ACC112 (cell line): ENCODE measurements around the gene FRMD4B.

Experiments
- H2AFZ ChIP-seq: fragments of 200-600 bp; sonication (generic); one replicate; pipeline ENCODE4 v1.6.0; 2017; ENCODE audit warnings: antibody characterized with exemption, low read length; ENCODE audit not compliant: unreplicated experiment
- H3K27ac ChIP-seq: fragments of 200-600 bp; sonication (generic); 2 replicates; pipeline ENCODE4 v1.5.1; 2014; ENCODE audit warnings: low read depth, mild to moderate bottlenecking, antibody characterized with exemption, low read length, moderate library complexity
- H3K27me3 ChIP-seq: fragments of 200-600 bp; sonication (generic); 2 replicates; pipeline ENCODE4 v1.6.1; 2014; ENCODE audit warnings: mild to moderate bottlenecking, antibody characterized with exemption, low read length, moderate library complexity, mixed read lengths; ENCODE audit not compliant: insufficient read depth
- H3K36me3 ChIP-seq: fragments of 200-600 bp; sonication (generic); 2 replicates; pipeline ENCODE4 v1.6.1; 2016; ENCODE audit warnings: mild to moderate bottlenecking, antibody characterized with exemption, low read length, moderate library complexity, mixed read lengths; ENCODE audit not compliant: insufficient read depth
- H3K4me1 ChIP-seq: fragments of 200-600 bp; sonication (generic); one replicate; pipeline ENCODE4 v1.6.1; 2016; ENCODE audit warnings: low read length, mixed read lengths; ENCODE audit not compliant: insufficient read depth, unreplicated experiment, control insufficient read depth
- H3K4me3 ChIP-seq: fragments of 200-600 bp; sonication (generic); 2 replicates; pipeline ENCODE4 v1.5.1; 2014; ENCODE audit warnings: mild to moderate bottlenecking, low read depth, low read length
- H3K79me2 ChIP-seq: fragments of 200-600 bp; sonication (generic); one replicate; pipeline ENCODE4 v1.6.0; 2016; ENCODE audit warnings: low read length; ENCODE audit not compliant: control insufficient read depth, unreplicated experiment, insufficient read depth

The FRMD4B gene

GRCh38 chr3:69306239-69307185 is 79.4 kb downstream of the FRMD4B start:
- Histone ChIP-seq H3K36me3 (no peaks in the 10 kb centered on the region), H3K79me2 (no peaks in the 10 kb centered on the region), H3K4me3 (no peak overlapping the region), H2AFZ (peak overlapping the region; percentile 65), H3K27ac (no peak overlapping the region), H3K4me1 (peaks cover 5% of the 10 kb centered on the region), H3K27me3 (no peaks in the 10 kb centered on the region)

- no peak overlapping the region for H3K4me3 ChIP-seq
- H3K36me3 ChIP-seq: no peaks in the 10 kb centered on the region
- H3K27me3 ChIP-seq: no peaks in the 10 kb centered on the region
- H2AFZ ChIP-seq: no peak overlapping the region
- H3K79me2 ChIP-seq: no peaks in the 10 kb centered on the region
- H3K27ac ChIP-seq: no peak overlapping the region
- H3K4me1 ChIP-seq: peaks cover 5% of the 10 kb centered on the region
Measured at GRCh38 chr3:69305011-69305410, 80.9 kb downstream of the FRMD4B start.

- Histone ChIP-seq H3K36me3 (no peaks in the 10 kb centered on the region), H3K4me1 (peaks cover 5% of the 10 kb centered on the region), H3K79me2 (no peaks in the 10 kb centered on the region), H3K27ac (no peak overlapping the region), H2AFZ (no peak overlapping the region), H3K27me3 (no peaks in the 10 kb centered on the region), H3K4me3 (no peak overlapping the region)
Measured at GRCh38 chr3:69304396-69304795, 81.5 kb downstream of the FRMD4B start.

GRCh38 chr3:69300296-69300695 is 85.6 kb downstream of the FRMD4B start:
- Histone ChIP-seq H3K79me2 (no peaks in the 10 kb centered on the region), H3K4me1 (no peaks in the 10 kb centered on the region), H2AFZ (no peak overlapping the region), H3K27me3 (no peaks in the 10 kb centered on the region), H3K4me3 (no peak overlapping the region), H3K27ac (no peak overlapping the region), H3K36me3 (no peaks in the 10 kb centered on the region)

GRCh38 chr3:69299344-69299743 is 86.5 kb downstream of the FRMD4B start:
- no peak overlapping the region for H3K4me3 ChIP-seq
- no peaks in the 10 kb centered on the region for H3K27me3 ChIP-seq
- no peak overlapping the region for H3K27ac ChIP-seq
- no peaks in the 10 kb centered on the region for H3K79me2 ChIP-seq
- no peaks in the 10 kb centered on the region for H3K36me3 ChIP-seq
- peaks cover 4% of the 10 kb centered on the region for H3K4me1 ChIP-seq
- H2AFZ ChIP-seq: no peak overlapping the region

- Histone ChIP-seq H3K79me2 (no peaks in the 10 kb centered on the region), H2AFZ (no peak overlapping the region), H3K4me1 (peaks cover 10% of the 10 kb centered on the region), H3K27ac (no peak overlapping the region), H3K4me3 (no peak overlapping the region), H3K27me3 (no peaks in the 10 kb centered on the region), H3K36me3 (no peaks in the 10 kb centered on the region)
Measured at GRCh38 chr3:69297501-69297900, 88.4 kb downstream of the FRMD4B start.

- no peaks in the 10 kb centered on the region for H3K79me2 ChIP-seq
Measured at GRCh38 chr3:69296995-69297394, 88.9 kb downstream of the FRMD4B start.

GRCh38 chr3:69294014-69294766 is 91.7 kb downstream of the FRMD4B start:
- no peaks in the 10 kb centered on the region for H3K27me3 ChIP-seq
- H3K36me3 ChIP-seq: no peaks in the 10 kb centered on the region
- no peak overlapping the region for H2AFZ ChIP-seq
- H3K79me2 ChIP-seq: no peaks in the 10 kb centered on the region
- H3K4me1 ChIP-seq: peaks cover 10% of the 10 kb centered on the region
- H3K27ac ChIP-seq: peak overlapping the region; percentile 2; the same call in 1 of the 2 replicates
- no peak overlapping the region for H3K4me3 ChIP-seq

More at GRCh38 chr3:69296995-69297394, 88.9 kb downstream of the FRMD4B start:
- Histone ChIP-seq H2AFZ (no peak overlapping the region), H3K27ac (no peak overlapping the region), H3K27me3 (no peaks in the 10 kb centered on the region), H3K36me3 (no peaks in the 10 kb centered on the region), H3K4me3 (no peak overlapping the region), H3K4me1 (peaks cover 10% of the 10 kb centered on the region)

GRCh38 chr3:69292959-69293574 is 92.8 kb downstream of the FRMD4B start:
- no peak overlapping the region for H3K27ac ChIP-seq
- no peak overlapping the region for H2AFZ ChIP-seq
- no peaks in the 10 kb centered on the region for H3K27me3 ChIP-seq
- no peaks in the 10 kb centered on the region for H3K79me2 ChIP-seq
- peaks cover 10% of the 10 kb centered on the region for H3K4me1 ChIP-seq
- no peaks in the 10 kb centered on the region for H3K36me3 ChIP-seq
- H3K4me3 ChIP-seq: no peak overlapping the region

- Histone ChIP-seq H3K27me3 (no peaks in the 10 kb centered on the region), H3K4me1 (peaks cover 10% of the 10 kb centered on the region)
Measured at GRCh38 chr3:69292185-69292584, 93.7 kb downstream of the FRMD4B start.

More at GRCh38 chr3:69292185-69292584, 93.7 kb downstream of the FRMD4B start:
- H2AFZ ChIP-seq: no peak overlapping the region
- no peaks in the 10 kb centered on the region for H3K36me3 ChIP-seq
- H3K4me3 ChIP-seq: no peak overlapping the region
- no peaks in the 10 kb centered on the region for H3K79me2 ChIP-seq
- no peak overlapping the region for H3K27ac ChIP-seq
